HepG2 (cell line): ENCODE measurements around the gene CACNA1D. TPM values are rescaled to one million over a fixed set of nuclear protein-coding genes. Genes with fewer than 3 reads are reported as not detected.

Experiments used
- SNAPC4 ChIP-seq: sonication (generic); formaldehyde crosslinking; IDR thresholded peaks from 2 replicates; pipeline ENCODE4 v1.4.0; 2020; ENCODE audit warnings: mild to moderate bottlenecking, missing genetic modification reagents
- ZNF317 ChIP-seq: sonication (generic); formaldehyde crosslinking; IDR thresholded peaks from 2 replicates; pipeline ENCODE4 v1.5.0; 2020; ENCODE audit warnings: mild to moderate bottlenecking, missing genetic modification reagents
- polyA plus RNA-seq, 8 experiments: library from polyadenylated mRNA; depleted of rRNA in 3 of 8; stranded (reverse) in 7 of 8; unstranded in 1 of 8; fragments of >200 nt; fragmentation: Illumina TruSeq in 4 of 8; extraction: Trizol in 4 of 8; gene quantifications; 2 replicates each; pipeline versions ENCODE4 v1.2.1 to v1.2.3, GENCODE V29; 2011 to 2016; ENCODE audit warnings: low read depth in 4 of 8, missing spikeins in 1 of 8, mixed read lengths in 1 of 8; ENCODE audit not compliant: insufficient read depth in 1 of 8
- small RNA-seq, 3 experiments: library from RNA; depleted of rRNA; stranded (forward); fragments of <200 nt; gene quantifications; one replicate each; pipeline ENCODE3, GENCODE V24; 2012; ENCODE audit warnings: low read depth in 2 of 3, low replicate concordance in 1 of 3; ENCODE audit not compliant: insufficient read length in 3 of 3, insufficient read depth in 2 of 3
- total RNA-seq, 5 experiments: library from RNA; depleted of rRNA; stranded (reverse); fragments of >200 nt; fragmentation: Illumina TruSeq; extraction: Trizol; gene quantifications; 2 replicates each; pipeline ENCODE4 v1.2.3, GENCODE V29; 2016; ENCODE audit warnings: low read depth in 1 of 5
- TF ChIP-seq, protein P1 (sequence below): sonication (generic); formaldehyde crosslinking; IDR thresholded peaks from 2 replicates; pipeline ENCODE4 v1.5.0; 2020; ENCODE audit warnings: mild to moderate bottlenecking, missing genetic modification reagents, borderline replicate concordance
- TF ChIP-seq, protein P2 (sequence below): fragments of 450-650 bp; IDR thresholded peaks from 2 replicates; pipeline ENCODE4 v1.6.1; 2016

The CACNA1D gene
- total and polyA plus RNA-seq, 2 of the 13 experiments (the other 11 are each of a cell fraction or from before 2014, with no cell fraction given), result 0.26 to 0.38 TPM

DNA sequence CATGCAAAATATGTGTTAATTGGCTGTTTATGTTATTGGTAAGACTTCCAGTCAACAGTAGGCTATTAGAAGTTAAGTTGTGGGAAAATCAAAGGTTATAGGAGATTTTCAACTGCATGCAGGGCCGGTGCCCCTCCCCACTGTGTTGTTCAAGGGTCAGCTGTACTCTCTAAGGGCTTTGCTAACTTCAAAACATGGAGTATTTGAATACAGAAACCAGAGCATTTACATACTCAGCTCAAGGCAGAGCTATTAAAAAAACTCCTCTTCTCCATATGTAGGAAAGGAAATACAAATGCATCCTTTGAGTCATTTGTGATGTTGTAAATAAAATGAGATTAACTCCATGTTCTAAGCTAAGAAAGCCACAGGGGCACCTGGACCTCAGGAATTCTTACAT is 368.7 kb downstream of the CACNA1D start (continued):
- TF ChIP-seq, protein P1, sequence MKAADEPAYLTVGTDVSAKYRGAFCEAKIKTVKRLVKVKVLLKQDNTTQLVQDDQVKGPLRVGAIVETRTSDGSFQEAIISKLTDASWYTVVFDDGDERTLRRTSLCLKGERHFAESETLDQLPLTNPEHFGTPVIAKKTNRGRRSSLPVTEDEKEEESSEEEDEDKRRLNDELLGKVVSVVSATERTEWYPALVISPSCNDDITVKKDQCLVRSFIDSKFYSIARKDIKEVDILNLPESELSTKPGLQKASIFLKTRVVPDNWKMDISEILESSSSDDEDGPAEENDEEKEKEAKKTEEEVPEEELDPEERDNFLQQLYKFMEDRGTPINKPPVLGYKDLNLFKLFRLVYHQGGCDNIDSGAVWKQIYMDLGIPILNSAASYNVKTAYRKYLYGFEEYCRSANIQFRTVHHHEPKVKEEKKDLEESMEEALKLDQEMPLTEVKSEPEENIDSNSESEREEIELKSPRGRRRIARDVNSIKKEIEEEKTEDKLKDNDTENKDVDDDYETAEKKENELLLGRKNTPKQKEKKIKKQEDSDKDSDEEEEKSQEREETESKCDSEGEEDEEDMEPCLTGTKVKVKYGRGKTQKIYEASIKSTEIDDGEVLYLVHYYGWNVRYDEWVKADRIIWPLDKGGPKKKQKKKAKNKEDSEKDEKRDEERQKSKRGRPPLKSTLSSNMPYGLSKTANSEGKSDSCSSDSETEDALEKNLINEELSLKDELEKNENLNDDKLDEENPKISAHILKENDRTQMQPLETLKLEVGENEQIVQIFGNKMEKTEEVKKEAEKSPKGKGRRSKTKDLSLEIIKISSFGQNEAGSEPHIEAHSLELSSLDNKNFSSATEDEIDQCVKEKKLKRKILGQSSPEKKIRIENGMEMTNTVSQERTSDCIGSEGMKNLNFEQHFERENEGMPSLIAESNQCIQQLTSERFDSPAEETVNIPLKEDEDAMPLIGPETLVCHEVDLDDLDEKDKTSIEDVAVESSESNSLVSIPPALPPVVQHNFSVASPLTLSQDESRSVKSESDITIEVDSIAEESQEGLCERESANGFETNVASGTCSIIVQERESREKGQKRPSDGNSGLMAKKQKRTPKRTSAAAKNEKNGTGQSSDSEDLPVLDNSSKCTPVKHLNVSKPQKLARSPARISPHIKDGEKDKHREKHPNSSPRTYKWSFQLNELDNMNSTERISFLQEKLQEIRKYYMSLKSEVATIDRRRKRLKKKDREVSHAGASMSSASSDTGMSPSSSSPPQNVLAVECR (CRISPR knock-in tag), result no peak
- no peak for TF ChIP-seq SNAPC4
- TF ChIP-seq ZNF317 (CRISPR knock-in tag), result no peak
- TF ChIP-seq, protein P2, sequence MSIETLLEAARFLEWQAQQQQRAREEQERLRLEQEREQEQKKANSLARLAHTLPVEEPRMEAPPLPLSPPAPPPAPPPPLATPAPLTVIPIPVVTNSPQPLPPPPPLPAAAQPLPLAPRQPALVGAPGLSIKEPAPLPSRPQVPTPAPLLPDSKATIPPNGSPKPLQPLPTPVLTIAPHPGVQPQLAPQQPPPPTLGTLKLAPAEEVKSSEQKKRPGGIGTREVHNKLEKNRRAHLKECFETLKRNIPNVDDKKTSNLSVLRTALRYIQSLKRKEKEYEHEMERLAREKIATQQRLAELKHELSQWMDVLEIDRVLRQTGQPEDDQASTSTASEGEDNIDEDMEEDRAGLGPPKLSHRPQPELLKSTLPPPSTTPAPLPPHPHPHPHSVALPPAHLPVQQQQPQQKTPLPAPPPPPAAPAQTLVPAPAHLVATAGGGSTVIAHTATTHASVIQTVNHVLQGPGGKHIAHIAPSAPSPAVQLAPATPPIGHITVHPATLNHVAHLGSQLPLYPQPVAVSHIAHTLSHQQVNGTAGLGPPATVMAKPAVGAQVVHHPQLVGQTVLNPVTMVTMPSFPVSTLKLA, result no peak

Small RNA genes lying within 50 kb of the gene (small RNA-seq; reads per million reads assigned to genes)
- gene AC012467.1 (0 reads per million in 3 experiments), gene RF00154 (14.4 to 27.1 (median 15.0) reads per million in 3 experiments)

Other genes starting within 250 kb of the CACNA1D start
- gene TKT, start 238.6 kb upstream of the CACNA1D start, total RNA-seq (2016; rRNA removed; fragmentation: Illumina TruSeq; extraction: Trizol), result 196 and 238 TPM in 2 replicates
- gene TKT, start 238.6 kb upstream of the CACNA1D start, polyA plus RNA-seq (2011; rRNA removed), result 150 and 188 TPM in 2 replicates
- gene DCP1A, start 147.1 kb upstream of the CACNA1D start, total RNA-seq (2016; rRNA removed; fragmentation: Illumina TruSeq; extraction: Trizol), result 14.2 and 20.7 TPM in 2 replicates
- gene DCP1A, start 147.1 kb upstream of the CACNA1D start, polyA plus RNA-seq (2011; rRNA removed), result 38.1 and 41.2 TPM in 2 replicates